Osteoblast (primary cell): Measurements from ENCODE around the gene LRRC28. TPM values are rescaled to one million over a fixed set of nuclear protein-coding genes. Genes with fewer than 3 reads are reported as not detected.

ENCODE experiments used
- DNase-seq: peaks from one replicate; pipeline ENCODE4 v3.0.0; 2011; ENCODE audit warnings: low spot score, mixed read lengths; ENCODE audit not compliant: insufficient read length; ENCODE audit errors: missing footprints
- H2AFZ ChIP-seq: 2 replicates; pipeline ENCODE4 v1.6.0; 2011; ENCODE audit warnings: mild to moderate bottlenecking, low read length
- H3K27ac ChIP-seq: 2 replicates; pipeline ENCODE4 v1.5.1; 2011; ENCODE audit warnings: mild to moderate bottlenecking, low read depth, low read length, moderate library complexity
- H3K27me3 ChIP-seq: 2 replicates; pipeline ENCODE4 v1.6.0; 2012; ENCODE audit warnings: mild to moderate bottlenecking, control low read depth, inconsistent platforms, low read length, moderate library complexity; ENCODE audit not compliant: insufficient read depth
- H3K36me3 ChIP-seq: 2 replicates; pipeline ENCODE4 v1.5.1; 2011; ENCODE audit warnings: mild to moderate bottlenecking, low read length, control low read depth, moderate library complexity; ENCODE audit not compliant: insufficient read depth
- H3K4me1 ChIP-seq: 2 replicates; pipeline ENCODE4 v1.5.1; 2011; ENCODE audit warnings: mild to moderate bottlenecking, low read length, control low read depth, moderate library complexity; ENCODE audit not compliant: insufficient read depth
- H3K4me2 ChIP-seq: 2 replicates; pipeline ENCODE4 v1.6.0; 2011; ENCODE audit warnings: mild to moderate bottlenecking, low read length; ENCODE audit not compliant: insufficient read depth
- H3K4me3 ChIP-seq: fragments of 200-600 bp; sonication (generic); 3 replicates; pipeline ENCODE4 v1.5.1; 2012; ENCODE audit warnings: mild to moderate bottlenecking, low read length, inconsistent platforms; ENCODE audit not compliant: insufficient read depth
- H3K79me2 ChIP-seq: 2 replicates; pipeline ENCODE4 v1.6.0; 2012; ENCODE audit warnings: mild to moderate bottlenecking, low read length, control low read depth, inconsistent platforms; ENCODE audit not compliant: insufficient read depth
- H3K9me3 ChIP-seq: 2 replicates; pipeline ENCODE4 v1.5.1; 2011; ENCODE audit warnings: low read depth, low read length, control low read depth
- H4K20me1 ChIP-seq: 2 replicates; pipeline ENCODE4 v1.6.0; 2012; ENCODE audit warnings: mild to moderate bottlenecking, low read length, control low read depth; ENCODE audit not compliant: insufficient read depth
- CTCF ChIP-seq: IDR thresholded peaks from 2 replicates; pipeline ENCODE4 v1.5.1; 2011; ENCODE audit warnings: mild to moderate bottlenecking, low read depth, low read length, moderate library complexity; ENCODE audit errors: extremely low read depth
- total RNA-seq: library from RNA; depleted of rRNA; stranded (reverse); fragments of >200 nt; gene quantifications from 2 replicates; pipeline ENCODE4 v1.2.3, GENCODE V29; 2012

The LRRC28 gene
- total RNA-seq, 1 donor = 32.6 TPM

- H4K20me1 ChIP-seq = no peaks in the 10 kb centered on the region
- no peak for TF ChIP-seq CTCF
- peak overlapping the region; percentile 87 for H3K4me2 ChIP-seq
- H3K4me1 ChIP-seq = peaks cover 39% of the 10 kb centered on the region
- no peaks in the 10 kb centered on the region for H3K36me3 ChIP-seq
- no peaks in the 10 kb centered on the region for H3K9me3 ChIP-seq
- H2AFZ ChIP-seq = peak overlapping the region; percentile 57
- peak overlapping the region; percentile 90 for H3K27ac ChIP-seq
- H3K79me2 ChIP-seq = no peaks in the 10 kb centered on the region
- peak overlapping the region; percentile 60 for H3K4me3 ChIP-seq
- no peaks in the 10 kb centered on the region for H3K27me3 ChIP-seq
- peak; percentile 68 for DNase-seq
Observed at GRCh38 chr15:99324082-99324620, 72.9 kb downstream of the LRRC28 start.

- Histone ChIP-seq H3K79me2 (no peaks in the 10 kb centered on the region), H3K27me3 (no peaks in the 10 kb centered on the region), H2AFZ (peak overlapping the region; percentile 48), H3K4me2 (peak overlapping the region; percentile 87), H3K9me3 (no peaks in the 10 kb centered on the region), H3K4me1 (peaks cover 39% of the 10 kb centered on the region), H3K27ac (peak overlapping the region; percentile 90), H3K36me3 (no peaks in the 10 kb centered on the region), H4K20me1 (no peaks in the 10 kb centered on the region), H3K4me3 (peak overlapping the region; percentile 60)
- TF ChIP-seq CTCF = no peak
- no peak for DNase-seq
Observed at GRCh38 chr15:99324700-99325099, 73.4 kb downstream of the LRRC28 start.

GRCh38 chr15:99326235-99326634 is 75.0 kb downstream of the LRRC28 start:
- Histone ChIP-seq H3K4me3 (no peak overlapping the region), H3K79me2 (no peaks in the 10 kb centered on the region), H3K27me3 (no peaks in the 10 kb centered on the region), H3K27ac (no peak overlapping the region), H3K9me3 (no peaks in the 10 kb centered on the region), H4K20me1 (no peaks in the 10 kb centered on the region), H2AFZ (no peak overlapping the region), H3K4me2 (no peak overlapping the region), H3K4me1 (peaks cover 28% of the 10 kb centered on the region), H3K36me3 (no peaks in the 10 kb centered on the region)
- DNase-seq = no peak
- no peak for TF ChIP-seq CTCF

GRCh38 chr15:99328106-99329072 is 77.1 kb downstream of the LRRC28 start:
- Histone ChIP-seq H3K9me3 (no peaks in the 10 kb centered on the region), H3K36me3 (no peaks in the 10 kb centered on the region), H3K4me2 (no peak overlapping the region), H3K4me1 (peaks cover 13% of the 10 kb centered on the region), H3K4me3 (no peak overlapping the region), H3K27me3 (no peaks in the 10 kb centered on the region), H4K20me1 (no peaks in the 10 kb centered on the region), H2AFZ (no peak overlapping the region), H3K27ac (no peak overlapping the region), H3K79me2 (no peaks in the 10 kb centered on the region)
- TF ChIP-seq CTCF = no peak
- no peak for DNase-seq
